GM18520 (cell line): ENCODE measurements around the gene BRAT1.
"Not testable (repeated sequence)": the region's sequence is repeated elsewhere in the genome, so short reads cannot be mapped to it uniquely, and the experiment has no call there.

Experiments
- ATAC-seq: cut with Tn5 transposase; IDR thresholded peaks from one replicate; pipeline ENCODE4 v1.9.1; 2021; ENCODE audit not compliant: unreplicated experiment

The BRAT1 gene

GRCh38 chr7:2539031-2539911 lies 16.1 kb downstream of the BRAT1 start:
- no peak for ATAC-seq

- no peak for ATAC-seq
These were observed 17.1 kb downstream of the BRAT1 start for GRCh38 chr7:2537981-2538851.

- not testable (repeated sequence) for ATAC-seq
These were observed 19.3 kb downstream of the BRAT1 start for GRCh38 chr7:2535872-2536627.

- ATAC-seq = not testable (repeated sequence)
These were observed 21.1 kb downstream of the BRAT1 start for GRCh38 chr7:2534214-2534613.

- not testable (repeated sequence) for ATAC-seq
These were observed 21.8 kb downstream of the BRAT1 start for GRCh38 chr7:2533566-2533965.

GRCh38 chr7:2532816-2533215 lies 22.5 kb downstream of the BRAT1 start:
- ATAC-seq = not testable (repeated sequence)

GRCh38 chr7:2532199-2532772 lies 23.0 kb downstream of the BRAT1 start:
- ATAC-seq = not testable (repeated sequence)

GRCh38 chr7:2531796-2532110 lies 23.6 kb downstream of the BRAT1 start:
- not testable (repeated sequence) for ATAC-seq

GRCh38 chr7:2530994-2531795 lies 24.1 kb downstream of the BRAT1 start:
- not testable (repeated sequence) for ATAC-seq

GRCh38 chr7:2530071-2530987 lies 25.0 kb downstream of the BRAT1 start:
- peak; percentile 37 for ATAC-seq

GRCh38 chr7:2529161-2530070 lies 25.9 kb downstream of the BRAT1 start:
- ATAC-seq = no peak

- no peak for ATAC-seq
These were observed 26.7 kb downstream of the BRAT1 start for GRCh38 chr7:2528481-2529095.

GRCh38 chr7:2527505-2528467 lies 27.5 kb downstream of the BRAT1 start:
- ATAC-seq = no peak

GRCh38 chr7:2526659-2527504 lies 28.4 kb downstream of the BRAT1 start:
- no peak for ATAC-seq
